Measurements from ENCODE around the gene NPC1. TPM values are rescaled to one million over a fixed set of nuclear protein-coding genes. Genes with fewer than 3 reads are reported as not detected.
A peak's percentile ranks its signal among the peaks of the same experiment; 100 is the strongest.

Gene NPC1
- total and polyA plus RNA-seq, 2 of the 8 experiments (the other 6 are each of a cell fraction or from before 2014, with no cell fraction given), result 34.1 to 39.5 TPM

DNA sequence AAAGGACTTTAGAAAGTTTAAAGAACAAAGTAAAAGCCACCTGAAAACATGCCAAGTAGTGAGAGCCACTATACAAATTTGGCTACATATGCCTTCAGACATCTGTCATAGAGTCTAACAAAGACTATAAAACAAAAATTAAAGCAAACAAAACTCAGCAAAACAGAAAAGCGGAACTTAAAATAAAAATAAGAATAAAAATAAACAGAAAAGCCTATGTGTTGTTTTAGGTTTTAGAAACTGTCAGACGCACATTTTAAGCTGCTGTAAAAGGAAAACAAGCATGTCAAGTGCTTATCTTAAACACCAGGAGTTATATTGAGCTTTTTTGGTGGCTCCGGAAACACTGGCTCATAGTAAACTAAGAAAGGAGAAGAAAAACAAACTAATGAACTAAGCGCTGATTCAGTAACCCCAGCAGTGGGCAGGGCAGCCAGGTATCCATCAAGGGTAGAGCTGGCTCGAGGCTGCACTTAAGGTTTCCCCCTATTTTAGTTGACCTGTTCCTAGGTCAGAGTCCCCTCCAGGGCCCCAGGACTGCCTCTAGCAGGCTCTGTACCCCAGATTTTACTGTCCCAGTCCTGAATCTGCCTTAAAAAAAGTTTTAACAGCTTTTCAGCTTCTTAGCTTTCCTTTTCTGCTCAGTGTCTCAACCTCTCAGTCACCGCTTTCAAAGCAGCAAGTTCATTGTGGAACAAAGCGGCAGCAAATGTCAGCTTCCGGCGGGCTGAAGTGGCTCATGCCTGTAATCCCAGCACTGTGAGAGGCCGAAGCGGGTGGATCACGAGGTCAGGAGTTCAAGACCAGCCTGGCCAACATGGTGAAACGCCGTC is 98.4 kb downstream of the NPC1 start:
- FAIRE-seq (no peak), DNase-seq (ENCODE audit: low read depth in 1 of 2, low spot score in 2 of 2) (no peak)
- Histone ChIP-seq H2BK120ac (replicated peaks; ENCODE audit: low read depth, low read length) (no peak overlapping the region), H3K4ac (replicated peaks; ENCODE audit: insufficient read length, low read depth, low read length) (no peak overlapping the region), H2AFZ (ENCODE audit: low read length) (0 out of 2 replicates have a peak overlapping the region, but pooled peaks have one; percentile 57), H2BK5ac (ENCODE audit: low read depth, low read length) (no peak overlapping the region), H3K23ac (ENCODE audit: insufficient read length) (no peak overlapping the region), H3K79me1 (ENCODE audit: low read depth, low read length) (no peaks in the 10 kb centered on the region), H2BK12ac (ENCODE audit: low read depth, low read length) (no peak overlapping the region), H3K4me3 (ENCODE audit: extremely low read depth in 1 of 4, insufficient read depth in 2 of 4, low read depth in 3 of 4, low read length in 4 of 4) (no peak overlapping the region), H3K9ac (replicated peaks in 1 of 4; ENCODE audit: extremely low read depth in 1 of 4, low read depth in 3 of 4, low read length in 3 of 4) (no peak overlapping the region), H2BK20ac (ENCODE audit: low read length) (no peak overlapping the region), H2AK5ac (ENCODE audit: low read depth, low read length) (no peak overlapping the region), H3K56ac (replicated peaks; ENCODE audit: insufficient read length, low read depth, low read length) (no peak overlapping the region), H3K27me3 (replicated peaks in 1 of 4; ENCODE audit: control insufficient read depth in 3 of 4, extremely low read depth in 1 of 4, insufficient read depth in 3 of 4, low read length in 3 of 4) (no peaks in the 10 kb centered on the region), H3K18ac (ENCODE audit: extremely low read depth, low read length) (no peak overlapping the region), H3K14ac (ENCODE audit: insufficient read length) (no peak overlapping the region), H3K4me2 (ENCODE audit: insufficient read depth in 1 of 2, low read depth in 2 of 2, low read length in 2 of 2) (no peak overlapping the region), H3K79me2 (ENCODE audit: control insufficient read depth in 1 of 2, insufficient read depth in 2 of 2, low read length in 2 of 2) (no peaks in the 10 kb centered on the region), H3K9me3 (ENCODE audit: insufficient read depth in 2 of 2, low read depth in 1 of 2, low read length in 1 of 2) (no peaks in the 10 kb centered on the region), H3K4me1 (replicated peaks in 1 of 4; ENCODE audit: control insufficient read depth in 3 of 4, insufficient read depth in 4 of 4, low read length in 3 of 4) (no peaks in the 10 kb centered on the region), H4K91ac (replicated peaks; ENCODE audit: insufficient read length, low read length) (no peak overlapping the region), H2BK15ac (ENCODE audit: low read length) (no peak overlapping the region), H4K20me1 (replicated peaks in 1 of 2; ENCODE audit: control insufficient read depth in 1 of 2, insufficient read depth in 2 of 2, low read length in 2 of 2) (no peaks in the 10 kb centered on the region), H4K8ac (ENCODE audit: extremely low read depth, insufficient read depth, low read length) (no peak overlapping the region), H3K36me3 (ENCODE audit: control insufficient read depth in 2 of 4, insufficient read depth in 4 of 4, low read length in 3 of 4) (no peaks in the 10 kb centered on the region), H3K23me2 (ENCODE audit: low read depth, low read length) (no peaks in the 10 kb centered on the region), H3K27ac (ENCODE audit: low read depth, low read length) (no peak overlapping the region), H4K5ac (ENCODE audit: insufficient read length, low read depth, low read length) (no peak overlapping the region)
- ChIA-PET POLR2A (ENCODE audit: partially characterized antibody) (interaction anchor here (1.3 kb wide), 1 partner anchor 16 kb away, joined by 3 read pairs; no protein-coding TSS in a partner anchor), CTCF (ENCODE audit: partially characterized antibody) (interaction anchor here (0.6 to 1.6 kb wide), 4 partner anchors 9 to 104 kb away, joined by 3 to 7 read pairs (median 6); no protein-coding TSS in a partner anchor)
- WGBS, 2 experiments (ENCODE audit: extremely low coverage in 1 of 2, insufficient coverage in 1 of 2, insufficient read length in 1 of 2, insufficient replicate concordance in 2 of 2, low coverage in 1 of 2, low lambda C conversion rate in 2 of 2, missing lambda C conversion rate in 1 of 2), result 82% methylated on average over 14 of the region's 14 CpGs; no CpG with 5 or more reads in 1 of the 2 experiments
- TF ChIP-seq ZNF274 (IDR thresholded peaks at IDR 0.05; ENCODE audit: borderline replicate concordance, extremely low read depth, low read length) (no peak), SUZ12 (IDR thresholded peaks at IDR 0.05; ENCODE audit: low read length) (no peak), RAD21 (IDR thresholded peaks at IDR 0.05 in 1 of 2, conservative IDR thresholded peaks at IDR 0.05 in 1 of 2; ENCODE audit: low read depth in 2 of 2, low read length in 2 of 2) (no peak), NANOG (IDR thresholded peaks at IDR 0.05; ENCODE audit: insufficient read depth, low read depth, low read length, poor library complexity, severe bottlenecking) (no peak), HDAC2 (IDR thresholded peaks at IDR 0.05; ENCODE audit: borderline replicate concordance in 1 of 2, low read depth in 2 of 2, low read length in 2 of 2) (no peak), SIN3A (conservative IDR thresholded peaks at IDR 0.05 in 1 of 2, IDR thresholded peaks at IDR 0.05 in 1 of 2; ENCODE audit: low read depth in 1 of 2, low read length in 2 of 2) (no peak), EP300 (IDR thresholded peaks at IDR 0.05; ENCODE audit: borderline replicate concordance in 1 of 2, low read depth in 2 of 2, low read length in 2 of 2) (no peak)
- TF ChIP-seq, protein P1, sequence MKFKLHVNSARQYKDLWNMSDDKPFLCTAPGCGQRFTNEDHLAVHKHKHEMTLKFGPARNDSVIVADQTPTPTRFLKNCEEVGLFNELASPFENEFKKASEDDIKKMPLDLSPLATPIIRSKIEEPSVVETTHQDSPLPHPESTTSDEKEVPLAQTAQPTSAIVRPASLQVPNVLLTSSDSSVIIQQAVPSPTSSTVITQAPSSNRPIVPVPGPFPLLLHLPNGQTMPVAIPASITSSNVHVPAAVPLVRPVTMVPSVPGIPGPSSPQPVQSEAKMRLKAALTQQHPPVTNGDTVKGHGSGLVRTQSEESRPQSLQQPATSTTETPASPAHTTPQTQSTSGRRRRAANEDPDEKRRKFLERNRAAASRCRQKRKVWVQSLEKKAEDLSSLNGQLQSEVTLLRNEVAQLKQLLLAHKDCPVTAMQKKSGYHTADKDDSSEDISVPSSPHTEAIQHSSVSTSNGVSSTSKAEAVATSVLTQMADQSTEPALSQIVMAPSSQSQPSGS (IDR thresholded peaks at IDR 0.05; ENCODE audit: low read length), result no peak

Data from H1 (cell line).